Mesenchymal stem cell (in vitro differentiated cells and primary cell): ENCODE measurements around the gene TRIM44.
A peak's percentile ranks its signal among the peaks of the same experiment; 100 is the strongest.

ENCODE experiments used
- DNase-seq: peaks from one replicate; pipeline ENCODE4 v3.0.0-alpha.2; 2013
- H2AFZ ChIP-seq: one replicate; pipeline ENCODE4 v1.6.1; 2013; ENCODE audit warnings: low read depth, mild to moderate bottlenecking, control low read depth, inconsistent platforms, low read length, moderate library complexity
- H2AK5ac ChIP-seq: 2 replicates; pipeline ENCODE4 v1.6.1; 2013; ENCODE audit warnings: low read length, moderate library complexity, mild to moderate bottlenecking, inconsistent platforms; ENCODE audit not compliant: severe bottlenecking
- H2BK120ac ChIP-seq: one replicate; pipeline ENCODE4 v1.6.1; 2013; ENCODE audit warnings: low read depth, mild to moderate bottlenecking, inconsistent platforms, low read length, moderate library complexity
- H2BK12ac ChIP-seq, 2 experiments: one replicate each; pipeline ENCODE4 v1.6.1; 2013; ENCODE audit warnings: inconsistent platforms in 2 of 2, low read length in 2 of 2, mild to moderate bottlenecking in 2 of 2, moderate library complexity in 2 of 2, control low read depth in 1 of 2
- H2BK15ac ChIP-seq: one replicate; pipeline ENCODE4 v1.6.1; 2013; ENCODE audit warnings: mild to moderate bottlenecking, low read depth, inconsistent platforms; ENCODE audit not compliant: poor library complexity, severe bottlenecking
- H2BK5ac ChIP-seq: 2 replicates; pipeline ENCODE4 v1.6.1; 2013; ENCODE audit warnings: low read depth, mild to moderate bottlenecking, low read length, control low read depth, inconsistent platforms; ENCODE audit not compliant: poor library complexity, severe bottlenecking
- H3K14ac ChIP-seq, 2 experiments: one replicate each; pipeline ENCODE4 v1.6.1; 2013; ENCODE audit warnings: inconsistent platforms in 2 of 2, low read length in 2 of 2, control low read depth in 1 of 2, mild to moderate bottlenecking in 1 of 2, moderate library complexity in 1 of 2
- H3K18ac ChIP-seq, 2 experiments: one replicate each; pipeline ENCODE4 v1.6.1; 2013; ENCODE audit warnings: inconsistent platforms in 2 of 2, low read length in 2 of 2, control low read depth in 1 of 2, low read depth in 1 of 2, mild to moderate bottlenecking in 1 of 2
- H3K23ac ChIP-seq, 2 experiments: one replicate each; pipeline ENCODE4 v1.6.1; 2013; ENCODE audit warnings: inconsistent platforms in 2 of 2, low read length in 2 of 2, mild to moderate bottlenecking in 2 of 2, moderate library complexity in 2 of 2, control low read depth in 1 of 2
- H3K27ac ChIP-seq: 2 replicates; pipeline ENCODE4 v1.5.1; 2013; ENCODE audit warnings: mild to moderate bottlenecking, moderate library complexity, low read length, control low read depth, inconsistent platforms; ENCODE audit not compliant: poor library complexity, severe bottlenecking
- H3K27me3 ChIP-seq, 2 experiments: 2 replicates each; pipeline versions ENCODE4 v1.6.1 to v1.7.0; 2013; ENCODE audit warnings: low read length in 2 of 2, mild to moderate bottlenecking in 2 of 2, moderate library complexity in 2 of 2, control low read depth in 1 of 2, inconsistent platforms in 1 of 2; ENCODE audit not compliant: control insufficient read depth in 1 of 2, insufficient read depth in 1 of 2
- H3K36me3 ChIP-seq, 2 experiments: 2 replicates each; pipeline versions ENCODE4 v1.6.1 to v1.7.0; 2013; ENCODE audit warnings: low read length in 2 of 2, control low read depth in 1 of 2, inconsistent platforms in 1 of 2, low read depth in 1 of 2, mild to moderate bottlenecking in 1 of 2; ENCODE audit not compliant: insufficient read depth in 2 of 2, control insufficient read depth in 1 of 2
- H3K4ac ChIP-seq, 2 experiments: one replicate each; pipeline ENCODE4 v1.6.1; 2013; ENCODE audit warnings: inconsistent platforms in 2 of 2, low read length in 2 of 2, mild to moderate bottlenecking in 2 of 2, moderate library complexity in 2 of 2, control low read depth in 1 of 2, low read depth in 1 of 2
- H3K4me1 ChIP-seq: 2 replicates; pipeline ENCODE4 v1.6.1; 2013; ENCODE audit warnings: low read depth, low read length, control low read depth; ENCODE audit not compliant: control insufficient read depth, insufficient read depth
- H3K4me2 ChIP-seq: 2 replicates; pipeline ENCODE4 v1.6.1; 2013; ENCODE audit warnings: low read length, mild to moderate bottlenecking, inconsistent platforms; ENCODE audit not compliant: poor library complexity, severe bottlenecking
- H3K4me3 ChIP-seq, 2 experiments: 2 replicates each; pipeline versions ENCODE4 v1.5.1 to v1.7.0; 2013; ENCODE audit warnings: low read length in 2 of 2, mild to moderate bottlenecking in 2 of 2, control low read depth in 1 of 2, low read depth in 1 of 2; ENCODE audit not compliant: insufficient read depth in 1 of 2
- H3K79me1 ChIP-seq: replicated peaks from 2 replicates; pipeline ENCODE4 v1.6.1; 2013; ENCODE audit warnings: mild to moderate bottlenecking, control low read depth, low read length, inconsistent platforms; ENCODE audit not compliant: poor library complexity, severe bottlenecking
- H3K9ac ChIP-seq: 2 replicates; pipeline ENCODE4 v1.7.0; 2013; ENCODE audit warnings: mild to moderate bottlenecking, low read length, moderate library complexity
- H3K9me3 ChIP-seq: 2 replicates; pipeline ENCODE4 v1.7.0; 2013; ENCODE audit warnings: mild to moderate bottlenecking, low read length; ENCODE audit not compliant: control insufficient read depth
- H4K8ac ChIP-seq: one replicate; pipeline ENCODE4 v1.6.1; 2013; ENCODE audit warnings: inconsistent platforms, mild to moderate bottlenecking, low read length, moderate library complexity
- H4K91ac ChIP-seq: one replicate; pipeline ENCODE4 v1.6.1; 2013; ENCODE audit warnings: mild to moderate bottlenecking, low read length, inconsistent platforms
- WGBS: methylation state at CpG from one replicate; pipeline ENCODE4 v1.1.7; 2013; ENCODE audit warnings: mixed read lengths; 5-methylcytosine and 5-hydroxymethylcytosine counted together

The TRIM44 gene

DNA sequence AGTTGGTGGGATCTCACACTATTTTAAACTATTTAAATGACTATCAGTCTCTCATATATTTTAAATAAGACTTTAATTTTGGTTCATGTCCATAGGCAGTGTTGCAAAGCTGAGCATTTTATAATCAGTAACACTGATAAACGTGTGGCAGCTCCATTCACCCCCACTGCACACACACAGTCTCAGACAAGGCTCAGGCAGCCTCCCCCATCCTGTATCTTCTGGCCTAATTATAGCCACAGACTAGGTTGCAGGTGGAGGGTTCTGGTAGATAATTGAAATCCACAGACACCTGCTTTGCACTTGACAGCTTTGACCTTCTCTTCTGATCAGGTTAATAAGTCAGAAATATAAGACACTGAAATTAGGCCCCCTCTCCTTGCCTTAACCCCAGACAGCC is 162.8 kb downstream of the TRIM44 start:
- no peak overlapping the region for H3K14ac ChIP-seq

DNA sequence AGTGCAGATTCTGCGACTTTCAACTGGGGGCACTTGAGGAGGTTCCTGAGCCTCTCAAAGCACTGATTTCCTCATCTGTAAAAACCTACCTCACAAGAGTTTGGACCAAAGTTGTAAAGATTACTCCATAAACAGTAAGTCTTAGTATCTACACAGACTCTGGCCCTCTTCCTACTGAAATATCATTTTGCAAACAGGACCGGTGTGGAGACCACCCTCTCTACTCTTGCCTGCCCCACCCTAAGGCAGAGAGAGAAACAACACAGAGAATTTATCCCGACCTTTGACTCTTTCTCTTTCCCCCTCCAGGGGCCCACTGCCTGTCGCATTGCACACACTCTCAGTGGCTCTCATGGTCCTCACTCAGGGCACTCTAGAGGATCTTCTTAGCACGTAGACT is 163.4 kb downstream of the TRIM44 start:
- H3K36me3 ChIP-seq: no peaks in the 10 kb centered on the region
- H3K79me1 ChIP-seq: no peaks in the 10 kb centered on the region
- H3K9me3 ChIP-seq: no peaks in the 10 kb centered on the region
- no peak overlapping the region for H3K23ac ChIP-seq
- peak overlapping the region; percentile 33 for H2BK15ac ChIP-seq
- no peak for DNase-seq
- no peak overlapping the region for H3K4ac ChIP-seq
- H3K4me3 ChIP-seq: no peak overlapping the region
- no peak overlapping the region for H2AK5ac ChIP-seq
- H3K9ac ChIP-seq: no peak overlapping the region
- peaks cover 0 to 11% of the 10 kb centered on the region in 2 experiments for H3K27me3 ChIP-seq
- no peak overlapping the region for H2BK5ac ChIP-seq
- H3K14ac ChIP-seq: no peak overlapping the region
- H2AFZ ChIP-seq: no peak overlapping the region
- WGBS: 88% methylated on average over 5 of the region's 5 CpGs
- H3K4me1 ChIP-seq: peaks cover 3% of the 10 kb centered on the region
- H3K18ac ChIP-seq: no peak overlapping the region
- H2BK120ac ChIP-seq: no peak overlapping the region
- no peak overlapping the region for H3K27ac ChIP-seq
- H4K8ac ChIP-seq: no peak overlapping the region
- H2BK12ac ChIP-seq: no peak overlapping the region
- H3K4me2 ChIP-seq: no peak overlapping the region
- H4K91ac ChIP-seq: no peak overlapping the region

More for the DNA sequence above, 162.8 kb downstream of the TRIM44 start:
- no peaks in the 10 kb centered on the region for H3K36me3 ChIP-seq
- peaks cover 0 to 9% of the 10 kb centered on the region in 2 experiments for H3K27me3 ChIP-seq
- H2BK120ac ChIP-seq: no peak overlapping the region
- no peak overlapping the region for H3K18ac ChIP-seq
- no peak overlapping the region for H4K91ac ChIP-seq
- no peak overlapping the region for H2AK5ac ChIP-seq
- H3K27ac ChIP-seq: no peak overlapping the region
- H2BK12ac ChIP-seq: no peak overlapping the region
- H3K4me1 ChIP-seq: peaks cover 3% of the 10 kb centered on the region
- no peak overlapping the region for H3K9ac ChIP-seq
- no peak for DNase-seq
- no peak overlapping the region for H3K4me3 ChIP-seq
- no peak overlapping the region for H2AFZ ChIP-seq
- H3K4ac ChIP-seq: no peak overlapping the region
- no peak overlapping the region for H3K4me2 ChIP-seq
- no CpG with 5 or more reads among the region's 1 CpG for WGBS
- no peak overlapping the region for H3K23ac ChIP-seq
- no peak overlapping the region for H2BK15ac ChIP-seq
- H3K79me1 ChIP-seq: no peaks in the 10 kb centered on the region
- no peak overlapping the region for H2BK5ac ChIP-seq
- H4K8ac ChIP-seq: no peak overlapping the region
- no peaks in the 10 kb centered on the region for H3K9me3 ChIP-seq

DNA sequence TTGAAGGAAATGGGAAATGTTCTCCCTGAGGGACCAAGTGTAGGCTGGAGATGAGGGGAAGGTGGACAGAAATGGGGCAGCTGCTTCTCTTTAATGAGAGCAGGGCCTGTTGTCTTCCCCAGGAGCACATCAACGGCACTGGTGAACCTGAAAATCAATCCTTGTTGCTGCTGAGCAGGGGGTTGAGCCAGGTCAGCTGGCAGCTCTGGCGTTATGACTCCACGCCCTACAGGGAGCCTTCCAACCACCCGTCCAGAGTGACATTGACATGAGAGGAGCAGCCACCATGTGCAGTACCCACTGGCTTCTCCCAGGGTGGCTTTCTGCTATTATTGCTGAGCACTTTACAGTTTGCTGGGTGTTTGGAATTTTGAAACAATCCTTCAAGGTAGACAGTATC is 164.4 kb downstream of the TRIM44 start:
- no peak overlapping the region for H3K4me2 ChIP-seq
- H3K18ac ChIP-seq: no peak overlapping the region
- peaks cover 0 to 11% of the 10 kb centered on the region in 2 experiments for H3K27me3 ChIP-seq
- H2BK15ac ChIP-seq: no peak overlapping the region
- H3K4ac ChIP-seq: no peak overlapping the region
- DNase-seq: no peak
- H2BK5ac ChIP-seq: no peak overlapping the region
- H4K91ac ChIP-seq: no peak overlapping the region
- no peaks in the 10 kb centered on the region for H3K36me3 ChIP-seq
- no peak overlapping the region for H3K9ac ChIP-seq
- H2AFZ ChIP-seq: no peak overlapping the region
- H2BK12ac ChIP-seq: no peak overlapping the region
- no peak overlapping the region for H2BK120ac ChIP-seq
- no peaks in the 10 kb centered on the region for H3K9me3 ChIP-seq
- no peak overlapping the region for H3K4me3 ChIP-seq
- H2AK5ac ChIP-seq: no peak overlapping the region
- peaks cover 1% of the 10 kb centered on the region for H3K4me1 ChIP-seq
- H4K8ac ChIP-seq: no peak overlapping the region
- no peaks in the 10 kb centered on the region for H3K79me1 ChIP-seq
- no peak overlapping the region for H3K27ac ChIP-seq
- no peak overlapping the region for H3K23ac ChIP-seq
- 71% methylated on average over 4 of the region's 4 CpGs for WGBS
- H3K14ac ChIP-seq: no peak overlapping the region

DNA sequence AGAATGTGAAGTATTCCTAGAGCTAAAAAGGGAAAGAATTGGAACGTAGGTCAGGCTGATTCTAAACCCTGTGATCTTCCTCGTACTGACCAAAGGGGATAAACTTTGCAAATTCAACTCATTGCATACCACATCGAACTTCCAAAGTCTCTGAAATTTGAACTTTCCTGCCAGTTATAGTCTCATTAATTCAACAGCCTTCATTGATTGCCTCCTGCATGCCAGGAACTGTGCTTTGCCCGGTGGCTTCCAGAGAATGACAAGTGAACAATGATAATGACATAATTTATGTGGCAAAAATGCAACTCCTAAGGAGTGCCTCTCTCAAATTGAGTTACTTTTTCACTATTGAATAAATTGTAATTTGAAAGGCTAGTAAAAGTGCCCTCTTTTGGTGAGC is 173.6 kb downstream of the TRIM44 start:
- Histone ChIP-seq H2AK5ac (no peak overlapping the region), H3K18ac (no peak overlapping the region), H3K4me1 (peaks cover 4% of the 10 kb centered on the region), H2BK120ac (no peak overlapping the region), H3K4ac (no peak overlapping the region), H2AFZ (no peak overlapping the region), H3K9me3 (no peaks in the 10 kb centered on the region), H3K4me3 (no peak overlapping the region), H4K8ac (no peak overlapping the region), H2BK15ac (no peak overlapping the region), H4K91ac (no peak overlapping the region), H2BK5ac (no peak overlapping the region), H2BK12ac (no peak overlapping the region), H3K79me1 (no peaks in the 10 kb centered on the region), H3K14ac (no peak overlapping the region), H3K4me2 (no peak overlapping the region), H3K27me3 (no peaks in the 10 kb centered on the region), H3K36me3 (no peaks in the 10 kb centered on the region), H3K27ac (no peak overlapping the region), H3K9ac (no peak overlapping the region), H3K23ac (no peak overlapping the region)
- WGBS: 94% methylated on average over 4 of the region's 4 CpGs
- no peak for DNase-seq
